Mesendoderm (in vitro differentiated cells): ENCODE measurements around the gene RNF26.
"Not testable (repeated sequence)": the region's sequence is repeated elsewhere in the genome, so short reads cannot be mapped to it uniquely, and the experiment has no call there.

Source experiments
- DNase-seq: peaks from one replicate; pipeline ENCODE4 v3.0.0; 2013
- H2AK5ac ChIP-seq: 2 replicates; pipeline ENCODE4 v1.6.1; 2013; ENCODE audit warnings: low read length, inconsistent platforms
- H2BK120ac ChIP-seq: 2 replicates; pipeline ENCODE4 v1.6.1; 2013; ENCODE audit warnings: low read depth, mild to moderate bottlenecking, low read length, moderate library complexity, mixed read lengths
- H2BK15ac ChIP-seq: replicated peaks from 2 replicates; pipeline ENCODE4 v1.6.1; 2013; ENCODE audit warnings: low read depth, mild to moderate bottlenecking, moderate library complexity
- H2BK5ac ChIP-seq: 2 replicates; pipeline ENCODE4 v1.6.1; 2013; ENCODE audit warnings: low read length, inconsistent platforms
- H3K18ac ChIP-seq: 2 replicates; pipeline ENCODE4 v1.6.1; 2013; ENCODE audit warnings: mild to moderate bottlenecking, low read length, mixed read lengths
- H3K23ac ChIP-seq: one replicate; pipeline ENCODE4 v1.6.1; 2013; ENCODE audit warnings: low read length
- H3K27ac ChIP-seq: 2 replicates; pipeline ENCODE4 v1.5.1; 2013; ENCODE audit warnings: low read depth, mild to moderate bottlenecking, inconsistent platforms, low read length, moderate library complexity
- H3K27me3 ChIP-seq: 2 replicates; pipeline ENCODE4 v1.6.1; 2013; ENCODE audit warnings: low read length, control low read depth, mild to moderate bottlenecking, inconsistent platforms; ENCODE audit not compliant: insufficient read depth, poor library complexity
- H3K36me3 ChIP-seq: 2 replicates; pipeline ENCODE4 v1.6.1; 2013; ENCODE audit warnings: low read length, inconsistent platforms; ENCODE audit not compliant: control insufficient read depth, insufficient read depth
- H3K4ac ChIP-seq: one replicate; pipeline ENCODE4 v1.6.1; 2013; ENCODE audit warnings: low read depth, mild to moderate bottlenecking, low read length, moderate library complexity
- H3K4me1 ChIP-seq: 2 replicates; pipeline ENCODE4 v1.6.1; 2013; ENCODE audit warnings: low read depth, low read length, inconsistent platforms; ENCODE audit not compliant: control insufficient read depth
- H3K4me2 ChIP-seq: 2 replicates; pipeline ENCODE4 v1.6.1; 2013; ENCODE audit warnings: low read length
- H3K4me3 ChIP-seq: 2 replicates; pipeline ENCODE4 v1.5.1; 2013; ENCODE audit warnings: mild to moderate bottlenecking, low read length
- H3K56ac ChIP-seq: one replicate; pipeline ENCODE4 v1.6.1; 2013; ENCODE audit warnings: low read length
- H3K79me1 ChIP-seq: 2 replicates; pipeline ENCODE4 v1.6.1; 2013; ENCODE audit warnings: low read length, inconsistent platforms
- H3K79me2 ChIP-seq: 2 replicates; pipeline ENCODE4 v1.6.1; 2013; ENCODE audit warnings: mild to moderate bottlenecking, low read length; ENCODE audit not compliant: control insufficient read depth, insufficient read depth
- H3K9ac ChIP-seq: 2 replicates; pipeline ENCODE4 v1.6.1; 2013; ENCODE audit warnings: low read length, inconsistent platforms
- H4K5ac ChIP-seq: one replicate; pipeline ENCODE4 v1.6.1; 2013; ENCODE audit warnings: low read length
- H4K8ac ChIP-seq: one replicate; pipeline ENCODE4 v1.6.1; 2013; ENCODE audit warnings: low read depth, mild to moderate bottlenecking, control low read depth, low read length, moderate library complexity
- WGBS: extraction: QIAGEN DNeasy Blood & Tissue Kit; methylation state at CpG from one replicate; pipeline ENCODE4 v1.1.7; 2013; ENCODE audit warnings: low lambda C conversion rate, missing lambda C conversion rate; ENCODE audit not compliant: insufficient coverage; ENCODE audit errors: extremely low coverage; 5-methylcytosine and 5-hydroxymethylcytosine counted together

Gene RNF26

DNA sequence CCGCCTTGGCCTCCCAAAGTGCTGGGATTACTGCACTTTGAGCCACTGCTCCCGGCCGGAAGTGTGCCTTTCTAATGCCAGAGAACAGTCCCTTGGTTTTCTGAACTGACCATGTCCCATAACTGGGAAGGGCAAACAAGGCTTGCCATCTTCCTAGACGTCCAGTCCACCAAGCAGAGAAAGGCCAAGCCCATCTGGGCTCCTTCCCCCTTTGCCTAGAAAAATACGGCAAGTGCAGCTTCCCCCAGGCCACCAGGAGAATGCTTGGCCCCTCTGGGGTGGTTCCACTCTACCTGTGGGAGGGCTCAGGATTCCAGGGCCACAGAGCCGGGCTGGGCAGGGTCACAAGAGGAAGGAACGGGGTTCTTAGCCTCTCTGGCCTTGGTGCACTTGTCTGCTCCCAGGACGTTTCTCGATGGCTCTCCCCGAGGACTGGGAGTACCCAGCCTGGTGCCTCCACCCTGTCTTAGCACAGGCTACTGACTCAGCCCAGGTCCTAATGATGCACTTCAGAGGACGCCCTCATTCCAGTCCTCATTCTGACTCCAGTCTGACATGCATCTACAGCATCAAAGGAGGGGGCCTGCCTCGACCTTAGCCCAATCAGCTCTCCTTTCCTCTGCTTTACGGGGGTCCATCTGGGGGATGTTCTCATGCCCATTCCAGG is 46.0 kb downstream of the RNF26 start:
- WGBS = no CpG with 5 or more reads among the region's 13 CpGs
- no peak overlapping the region for H3K4me3 ChIP-seq
- H3K36me3 ChIP-seq = no peaks in the 10 kb centered on the region

DNA sequence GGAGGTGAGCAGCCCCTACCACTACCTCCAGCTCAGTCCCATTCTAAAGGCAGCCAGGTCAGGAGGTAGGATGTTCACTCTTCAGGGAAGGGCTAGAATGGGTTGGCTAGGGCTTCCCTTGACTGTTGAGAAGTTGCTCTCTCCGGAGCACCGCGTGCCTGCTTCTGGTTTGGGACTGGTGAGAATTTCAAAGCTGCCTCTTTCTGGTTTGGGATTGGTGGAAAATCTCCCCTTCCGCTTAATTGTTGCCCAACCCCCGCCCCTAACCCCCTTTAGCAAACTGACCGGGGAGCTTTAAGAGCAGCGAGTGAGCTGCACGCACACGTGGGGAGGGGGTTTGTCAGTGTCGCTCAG is 46.5 kb downstream of the RNF26 start:
- WGBS = no CpG with 5 or more reads among the region's 10 CpGs
- H3K4ac ChIP-seq = no peak overlapping the region
- H3K27ac ChIP-seq = no peak overlapping the region

More for the DNA sequence above, 46.0 kb downstream of the RNF26 start:
- Histone ChIP-seq H3K79me2 (no peaks in the 10 kb centered on the region), H3K27ac (no peak overlapping the region), H2BK15ac (no peak overlapping the region), H2BK120ac (peak overlapping the region; percentile 2), H3K18ac (no peak overlapping the region), H2AK5ac (peak overlapping the region; percentile 94), H2BK5ac (peak overlapping the region; percentile 15), H3K79me1 (no peaks in the 10 kb centered on the region), H3K9ac (peak overlapping the region; percentile 73), H3K27me3 (no peaks in the 10 kb centered on the region), H4K8ac (no peak overlapping the region), H3K4me2 (peak overlapping the region; percentile 17), H3K4me1 (peaks cover 34% of the 10 kb centered on the region), H3K23ac (peak overlapping the region; percentile 20), H3K56ac (peak overlapping the region; percentile 90), H4K5ac (no peak overlapping the region), H3K4ac (peak overlapping the region; percentile 56)
- DNase-seq = no peak

DNA sequence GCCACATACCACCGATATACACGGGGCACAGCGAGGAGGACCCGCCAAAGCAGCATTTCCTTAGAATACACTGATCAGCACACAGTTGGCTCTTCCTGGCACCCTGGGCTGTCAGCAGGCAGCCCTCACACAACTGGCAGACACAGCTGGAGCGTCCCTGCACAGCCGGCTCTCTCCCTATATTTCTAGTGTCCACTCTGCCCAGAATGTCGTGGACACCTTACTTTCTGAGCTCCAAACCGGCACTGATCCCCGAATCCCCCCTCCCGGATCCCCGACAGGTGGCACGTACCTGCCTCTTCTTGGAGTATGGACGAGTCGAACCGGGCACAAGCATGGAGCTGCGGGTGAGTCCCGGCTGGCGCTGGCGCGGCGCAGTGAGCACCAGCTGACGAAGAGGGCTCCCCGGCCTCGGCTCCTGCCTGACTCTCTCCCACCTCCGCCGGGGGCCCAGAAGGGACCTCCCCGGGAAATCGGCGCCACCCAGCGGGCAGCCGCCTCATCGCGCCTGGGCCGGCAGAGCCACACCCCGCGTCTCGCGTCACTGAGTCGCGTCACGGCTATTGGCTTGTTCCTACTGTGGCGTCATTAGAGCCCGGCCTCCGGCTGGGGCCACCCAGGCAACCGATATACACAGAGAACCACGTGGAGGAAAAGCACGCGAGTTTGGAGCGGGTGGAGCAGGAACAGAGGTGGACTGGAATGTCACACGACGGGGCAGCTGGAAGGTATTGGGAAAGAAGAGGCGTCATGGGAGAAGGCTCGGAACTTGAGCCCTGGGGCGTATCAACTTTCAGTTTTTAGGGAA is 47.1 kb downstream of the RNF26 start, which contains the start of gene USP2:
Gene USP2, minus strand, starts transcription at position 510 of the 808 bp plus-strand sequence. CDS start 8,210 bp downstream, outside the sequence.
- peak within 1 kb of the TSS; percentile 88 for H3K4me2 ChIP-seq
- H2BK5ac ChIP-seq = peak within 1 kb of the TSS; percentile 9
- H3K18ac ChIP-seq = no peak within 1 kb of the TSS
- H3K4me1 ChIP-seq = peaks cover 30% of the 10 kb centered on the region
- H3K4ac ChIP-seq = peak within 1 kb of the TSS; percentile 56
- peak within 1 kb of the TSS; percentile 73 for H3K9ac ChIP-seq
- no peak within 1 kb of the TSS for H4K5ac ChIP-seq
- H3K27me3 ChIP-seq = no peaks in the 10 kb centered on the region
- no peaks in the 10 kb centered on the region for H3K79me2 ChIP-seq
- no peak within 1 kb of the TSS for H2BK120ac ChIP-seq
- peak within 1 kb of the TSS; percentile 90 for H3K56ac ChIP-seq
- H2BK15ac ChIP-seq = no peak within 1 kb of the TSS
- H3K23ac ChIP-seq = peak within 1 kb of the TSS; percentile 20
- no peak within 1 kb of the TSS for H4K8ac ChIP-seq
- H3K27ac ChIP-seq = no peak within 1 kb of the TSS
- WGBS = no CpG with 5 or more reads among the region's 54 CpGs
- H3K36me3 ChIP-seq = no peaks in the 10 kb centered on the region
- H3K4me3 ChIP-seq = peak within 1 kb of the TSS; percentile 56
- H3K79me1 ChIP-seq = no peaks in the 10 kb centered on the region
- DNase-seq = peak; percentile 98
- H2AK5ac ChIP-seq = peak within 1 kb of the TSS; percentile 94

More for the DNA sequence above, 46.5 kb downstream of the RNF26 start:
- Histone ChIP-seq H3K9ac (peak overlapping the region; percentile 73), H2BK120ac (no peak overlapping the region), H3K23ac (peak overlapping the region; percentile 20), H2AK5ac (peak overlapping the region; percentile 94), H3K56ac (peak overlapping the region; percentile 90), H3K4me1 (peaks cover 31% of the 10 kb centered on the region), H2BK5ac (peak overlapping the region; percentile 9), H3K79me1 (no peaks in the 10 kb centered on the region), H3K18ac (no peak overlapping the region), H3K27me3 (no peaks in the 10 kb centered on the region), H3K4me2 (peak overlapping the region; percentile 88), H3K79me2 (no peaks in the 10 kb centered on the region), H4K5ac (no peak overlapping the region), H4K8ac (no peak overlapping the region), H2BK15ac (no peak overlapping the region), H3K4me3 (peak overlapping the region; percentile 38), H3K36me3 (no peaks in the 10 kb centered on the region)
- peak; percentile 78 for DNase-seq

DNA sequence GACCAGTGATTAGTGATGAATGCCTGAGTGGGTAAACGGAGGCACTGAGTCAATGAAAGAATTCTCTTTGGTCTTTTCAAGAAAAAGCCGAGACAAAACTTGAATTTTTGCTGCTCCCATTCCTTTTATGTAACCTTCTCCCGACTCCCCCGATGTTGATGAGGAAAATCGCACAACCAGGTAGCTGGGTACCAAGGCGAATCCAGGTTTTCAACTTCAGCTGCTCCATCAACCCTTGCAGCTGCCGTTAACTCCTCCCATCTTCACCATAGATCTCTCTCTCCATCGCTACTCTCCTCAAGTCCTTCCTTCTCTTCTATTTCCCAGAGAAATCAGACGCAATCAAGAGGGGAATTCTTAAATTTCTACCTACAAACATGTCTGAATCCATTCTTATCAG is 47.8 kb downstream of the RNF26 start:
- Histone ChIP-seq H3K23ac (no peak overlapping the region), H3K27ac (no peak overlapping the region), H3K36me3 (no peaks in the 10 kb centered on the region)

DNA sequence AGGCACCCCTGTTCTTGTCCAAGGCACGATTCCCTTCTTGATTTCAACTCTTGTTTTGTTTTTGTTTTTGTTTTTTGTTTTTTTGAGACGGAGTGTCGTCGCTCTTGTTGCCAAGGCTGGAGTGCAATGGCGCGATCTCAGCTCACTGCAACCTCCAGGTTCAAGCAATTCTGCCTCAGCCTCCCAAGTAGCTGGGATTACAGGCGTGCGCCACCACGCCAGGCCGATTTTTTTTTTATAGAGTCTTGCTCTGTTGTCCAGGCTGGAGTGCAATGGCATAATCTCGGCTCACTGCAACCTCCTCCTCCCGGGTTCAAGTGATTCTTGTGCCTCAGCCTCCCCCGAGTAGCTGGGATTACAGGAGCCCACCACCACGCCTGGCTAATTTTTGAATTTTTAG is 48.2 kb downstream of the RNF26 start:
- not testable (repeated sequence) for H2BK120ac ChIP-seq, H3K27ac ChIP-seq, H3K9ac ChIP-seq, H4K5ac ChIP-seq, H2BK15ac ChIP-seq, H3K4me2 ChIP-seq, H3K4me3 ChIP-seq, H3K36me3 ChIP-seq, H3K4ac ChIP-seq, H3K27me3 ChIP-seq, H3K56ac ChIP-seq, H3K79me1 ChIP-seq, H3K23ac ChIP-seq, H3K18ac ChIP-seq, DNase-seq, H2BK5ac ChIP-seq, H4K8ac ChIP-seq, H2AK5ac ChIP-seq, H3K79me2 ChIP-seq
- H3K4me1 ChIP-seq = peaks cover 23% of the 10 kb centered on the region
- WGBS = no CpG with 5 or more reads among the region's 14 CpGs

More for the DNA sequence above, 47.8 kb downstream of the RNF26 start:
- no peak overlapping the region for H3K4me3 ChIP-seq
- WGBS = no CpG with 5 or more reads among the region's 9 CpGs
- no peaks in the 10 kb centered on the region for H3K79me2 ChIP-seq
- peak overlapping the region; percentile 4 for H3K9ac ChIP-seq
- H2BK15ac ChIP-seq = no peak overlapping the region
- H3K18ac ChIP-seq = no peak overlapping the region
- peak overlapping the region; percentile 63 for H3K56ac ChIP-seq
- no peak overlapping the region for H2BK120ac ChIP-seq
- H4K8ac ChIP-seq = no peak overlapping the region
- H4K5ac ChIP-seq = no peak overlapping the region
- H3K4ac ChIP-seq = no peak overlapping the region
- no peaks in the 10 kb centered on the region for H3K27me3 ChIP-seq
- peaks cover 26% of the 10 kb centered on the region for H3K4me1 ChIP-seq
- no peaks in the 10 kb centered on the region for H3K79me1 ChIP-seq
- no peak overlapping the region for H2AK5ac ChIP-seq
- peak; percentile 34 for DNase-seq
- H2BK5ac ChIP-seq = no peak overlapping the region
- peak overlapping the region; percentile 88 for H3K4me2 ChIP-seq
